Endodermal cell (in vitro differentiated cells): ENCODE data around the gene CTSD. TPM values are rescaled to one million over a fixed set of nuclear protein-coding genes. Genes with fewer than 3 reads are reported as not detected.

Experiments
- DNase-seq: peaks from one replicate; pipeline ENCODE4 v3.0.0-alpha.2; 2017
- H3K27ac ChIP-seq: 2 replicates; pipeline ENCODE4 v1.5.1; 2013; ENCODE audit warnings: mild to moderate bottlenecking, low read depth, low read length, moderate library complexity
- H3K27me3 ChIP-seq: 2 replicates; pipeline ENCODE4 v1.6.1; 2013; ENCODE audit warnings: mild to moderate bottlenecking, low read length, moderate library complexity; ENCODE audit not compliant: insufficient read depth, control insufficient read depth, poor library complexity, severe bottlenecking
- H3K36me3 ChIP-seq: 2 replicates; pipeline ENCODE4 v1.7.0; 2013; ENCODE audit warnings: mild to moderate bottlenecking, low read length, moderate library complexity; ENCODE audit not compliant: control insufficient read depth, insufficient read depth
- H3K4me1 ChIP-seq: one replicate; pipeline ENCODE4 v1.7.0; 2013; ENCODE audit warnings: low read length; ENCODE audit not compliant: control insufficient read depth, insufficient read depth
- H3K4me3 ChIP-seq: 2 replicates; pipeline ENCODE4 v1.5.1; 2013; ENCODE audit warnings: mild to moderate bottlenecking, low read length, moderate library complexity
- H3K9ac ChIP-seq: 2 replicates; pipeline ENCODE4 v1.6.1; 2013; ENCODE audit warnings: mild to moderate bottlenecking, low read length, moderate library complexity; ENCODE audit not compliant: poor library complexity, severe bottlenecking; ENCODE audit errors: extremely low read depth
- H3K9me3 ChIP-seq: 2 replicates; pipeline ENCODE4 v1.6.1; 2013; ENCODE audit warnings: mild to moderate bottlenecking, low read length, moderate library complexity; ENCODE audit not compliant: control insufficient read depth
- H3K27ac Mint-ChIP-seq: 2 replicates; pipeline ENCODE4 v1.8.0; 2020; ENCODE audit warnings: mixed read lengths
- H3K27me3 Mint-ChIP-seq: 2 replicates; pipeline ENCODE4 v1.8.0; 2021; ENCODE audit warnings: mild to moderate bottlenecking, mixed read lengths; ENCODE audit not compliant: insufficient read depth
- H3K36me3 Mint-ChIP-seq: 2 replicates; pipeline ENCODE4 v1.8.0; 2020; ENCODE audit warnings: low read depth, mixed read lengths
- H3K4me1 Mint-ChIP-seq: 2 replicates; pipeline ENCODE4 v1.8.0; 2020; ENCODE audit warnings: mixed read lengths
- H3K4me3 Mint-ChIP-seq: 2 replicates; pipeline ENCODE4 v1.8.0; 2020; ENCODE audit warnings: mild to moderate bottlenecking, moderate library complexity, mixed read lengths
- H3K9me3 Mint-ChIP-seq: 2 replicates; pipeline ENCODE4 v1.8.0; 2020; ENCODE audit warnings: mild to moderate bottlenecking, mixed read lengths
- CTCF ChIP-seq: fragments of 200-600 bp; sonication (generic); conservative IDR thresholded peaks from 2 replicates; pipeline ENCODE4 v1.5.0; 2021; ENCODE audit warnings: antibody characterized with exemption, mild to moderate bottlenecking
- WGBS, 2 experiments: methylation state at CpG; one replicate each; pipeline versions ENCODE4 v1.1.5 to v1.1.7; 2013; ENCODE audit warnings: missing lambda C conversion rate in 2 of 2, mixed read lengths in 1 of 2; ENCODE audit not compliant: insufficient coverage in 1 of 2, insufficient read length in 1 of 2; 5-methylcytosine and 5-hydroxymethylcytosine counted together
- total RNA-seq, 2 donors: library from RNA; stranded (reverse); fragmentation: NEBNext Ultra II Directional in 1 of 2; extraction: Animal tissue kit (Norgen Biotek cat#: 25700) in 1 of 2; gene quantifications; 2 replicates in 1 of 2; 3 replicates in 1 of 2; pipeline ENCODE4 v1.2.1, GENCODE V29; 2021

The CTSD gene
- total RNA-seq, 2 donors from 2014 or later, result 185 to 208 TPM

DNA sequence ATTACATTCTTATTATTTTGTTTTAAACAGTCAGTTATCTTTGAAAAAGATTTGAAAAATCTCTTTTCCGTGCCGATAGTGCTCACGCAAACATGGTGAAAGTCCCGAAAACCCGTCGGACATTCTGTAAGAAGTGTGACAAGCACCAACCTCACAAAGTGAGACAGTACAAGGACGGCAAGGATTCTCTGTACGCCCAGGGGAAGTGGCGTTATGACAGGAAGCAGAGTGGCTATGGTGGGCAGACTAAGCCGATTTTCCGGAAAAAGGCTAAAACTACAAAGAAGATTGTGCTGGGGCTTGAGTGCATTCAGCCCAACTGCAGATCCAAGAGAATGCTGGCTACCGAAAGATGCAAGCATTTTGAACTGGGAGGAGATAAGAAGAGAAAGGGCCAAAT lies 28.7 kb upstream of the CTSD start:
- Histone ChIP-seq H3K9me3 (no peaks in the 10 kb centered on the region), H3K36me3 (no peaks in the 10 kb centered on the region), H3K27ac (no peak overlapping the region), H3K4me1 (no peaks in the 10 kb centered on the region), H3K27me3 (peaks cover 19% of the 10 kb centered on the region), H3K9ac (no peak overlapping the region), H3K4me3 (no peak overlapping the region)
- no peak for TF ChIP-seq CTCF
- Mint-ChIP-seq H3K4me3 (no peak overlapping the region), H3K36me3 (no peaks in the 10 kb centered on the region), H3K4me1 (no peaks in the 10 kb centered on the region), H3K9me3 (no peaks in the 10 kb centered on the region), H3K27me3 (peaks cover 49% of the 10 kb centered on the region), H3K27ac (no peak overlapping the region)
- 92 to 93% methylated on average over 12 of the region's 12 CpGs for WGBS, 2 experiments
- no peak for DNase-seq

DNA sequence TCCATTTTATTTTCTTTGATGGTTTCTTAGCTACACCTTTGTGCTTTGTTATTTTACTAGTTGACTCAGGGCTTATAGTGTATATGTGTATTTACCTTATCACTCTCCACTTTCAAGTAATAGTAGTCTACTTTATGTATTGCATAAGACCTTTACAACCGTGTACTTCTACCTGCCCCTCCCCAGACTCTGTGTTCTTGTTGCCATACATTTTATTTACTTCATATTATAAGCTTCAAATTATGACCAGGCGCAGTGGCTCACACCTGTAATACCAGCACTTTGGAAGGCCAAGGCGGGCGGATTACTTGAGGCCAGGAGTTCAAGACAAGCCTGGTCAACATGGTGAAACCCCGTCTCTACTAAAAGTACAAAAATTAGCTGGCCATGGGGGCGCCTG lies 28.2 kb upstream of the CTSD start:
- no peak overlapping the region for H3K27ac ChIP-seq
- no peak for DNase-seq
- H3K4me3 ChIP-seq, result no peak overlapping the region
- H3K36me3 Mint-ChIP-seq, result no peaks in the 10 kb centered on the region
- H3K27me3 ChIP-seq, result peaks cover 19% of the 10 kb centered on the region
- no peaks in the 10 kb centered on the region for H3K36me3 ChIP-seq
- H3K9me3 ChIP-seq, result no peaks in the 10 kb centered on the region
- no peaks in the 10 kb centered on the region for H3K9me3 Mint-ChIP-seq
- TF ChIP-seq CTCF, result no peak
- no peaks in the 10 kb centered on the region for H3K4me1 ChIP-seq
- no peaks in the 10 kb centered on the region for H3K4me1 Mint-ChIP-seq
- WGBS, 2 experiments, result 89 to 97% methylated on average over 4 to 6 of the region's 6 CpGs
- H3K4me3 Mint-ChIP-seq, result no peak overlapping the region
- H3K9ac ChIP-seq, result no peak overlapping the region
- H3K27ac Mint-ChIP-seq, result no peak overlapping the region
- peaks cover 49% of the 10 kb centered on the region for H3K27me3 Mint-ChIP-seq

DNA sequence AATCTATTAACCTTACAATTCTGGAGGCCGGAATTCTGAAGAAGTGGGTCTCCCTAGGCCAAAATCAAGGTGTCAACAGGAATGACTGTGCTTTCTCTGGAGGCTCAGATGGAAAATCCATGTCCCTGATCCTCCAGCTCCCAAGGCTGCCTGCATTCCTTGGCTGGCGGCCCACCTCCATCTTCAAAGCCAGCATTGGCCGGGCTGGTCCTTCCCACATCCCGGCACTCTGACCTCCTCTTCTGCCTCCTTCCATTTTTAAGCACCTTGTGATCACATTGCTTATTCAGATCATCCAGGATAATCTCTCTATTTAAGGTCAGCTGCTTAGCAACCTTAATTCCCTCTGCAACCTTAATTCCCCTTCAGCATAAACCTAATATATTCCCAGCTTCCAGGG lies 22.7 kb upstream of the CTSD start:
- Histone ChIP-seq H3K27me3 (peaks cover 14% of the 10 kb centered on the region), H3K27ac (no peak overlapping the region), H3K4me1 (no peaks in the 10 kb centered on the region), H3K9ac (no peak overlapping the region), H3K9me3 (no peaks in the 10 kb centered on the region), H3K36me3 (no peaks in the 10 kb centered on the region), H3K4me3 (no peak overlapping the region)
- Mint-ChIP-seq H3K4me1 (peaks cover 8% of the 10 kb centered on the region), H3K27ac (no peak overlapping the region), H3K27me3 (peaks cover 32% of the 10 kb centered on the region), H3K36me3 (no peaks in the 10 kb centered on the region), H3K4me3 (no peak overlapping the region), H3K9me3 (no peaks in the 10 kb centered on the region)
- DNase-seq, result no peak
- 91 to 95% methylated on average over 4 of the region's 4 CpGs for WGBS, 2 experiments
- TF ChIP-seq CTCF, result no peak
